ENCODE results near the gene BATF3.

DNA sequence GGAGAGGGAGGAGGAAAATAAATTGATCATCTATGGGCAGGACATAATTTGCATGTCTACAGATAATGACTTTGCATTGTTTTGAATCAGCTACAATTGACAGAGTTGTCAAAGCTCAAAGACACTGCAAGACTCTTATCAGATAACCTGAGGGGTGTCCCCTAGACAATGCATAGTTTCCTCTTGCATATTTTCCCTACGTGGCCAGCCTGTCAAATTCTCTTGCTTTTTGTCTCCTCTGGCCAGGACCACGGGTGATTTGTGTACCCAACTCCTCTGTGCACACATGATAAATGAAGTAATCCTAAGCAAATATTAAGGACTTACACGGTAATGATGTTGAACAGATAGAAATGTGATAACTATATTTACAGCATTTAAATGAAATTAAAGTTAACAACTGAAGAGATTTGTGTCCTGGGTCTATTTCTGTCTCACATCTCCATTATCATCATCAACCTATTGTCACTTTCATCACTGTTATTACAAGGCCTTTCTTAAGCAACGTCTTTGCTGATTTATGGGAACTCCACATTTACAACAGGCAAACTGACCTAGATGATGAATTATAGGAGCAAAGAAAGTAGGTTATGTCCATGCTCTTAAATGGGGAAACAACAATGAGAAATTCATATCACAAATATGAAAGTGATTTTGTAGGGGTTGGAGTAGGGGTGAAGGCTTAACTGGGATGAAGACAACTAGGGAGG lies 18.8 kb downstream of the BATF3 start:
- TF ChIP-seq, protein P1, sequence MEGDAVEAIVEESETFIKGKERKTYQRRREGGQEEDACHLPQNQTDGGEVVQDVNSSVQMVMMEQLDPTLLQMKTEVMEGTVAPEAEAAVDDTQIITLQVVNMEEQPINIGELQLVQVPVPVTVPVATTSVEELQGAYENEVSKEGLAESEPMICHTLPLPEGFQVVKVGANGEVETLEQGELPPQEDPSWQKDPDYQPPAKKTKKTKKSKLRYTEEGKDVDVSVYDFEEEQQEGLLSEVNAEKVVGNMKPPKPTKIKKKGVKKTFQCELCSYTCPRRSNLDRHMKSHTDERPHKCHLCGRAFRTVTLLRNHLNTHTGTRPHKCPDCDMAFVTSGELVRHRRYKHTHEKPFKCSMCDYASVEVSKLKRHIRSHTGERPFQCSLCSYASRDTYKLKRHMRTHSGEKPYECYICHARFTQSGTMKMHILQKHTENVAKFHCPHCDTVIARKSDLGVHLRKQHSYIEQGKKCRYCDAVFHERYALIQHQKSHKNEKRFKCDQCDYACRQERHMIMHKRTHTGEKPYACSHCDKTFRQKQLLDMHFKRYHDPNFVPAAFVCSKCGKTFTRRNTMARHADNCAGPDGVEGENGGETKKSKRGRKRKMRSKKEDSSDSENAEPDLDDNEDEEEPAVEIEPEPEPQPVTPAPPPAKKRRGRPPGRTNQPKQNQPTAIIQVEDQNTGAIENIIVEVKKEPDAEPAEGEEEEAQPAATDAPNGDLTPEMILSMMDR (IDR thresholded peaks at IDR 0.05): no peak
- no peak for TF ChIP-seq POLR2A (IDR thresholded peaks at IDR 0.05)
